SH-SY5Y (cell line): ENCODE measurements around the gene RSPH1.

Experiments
- GATA2 ChIP-seq: IDR thresholded peaks from 2 replicates; pipeline ENCODE4 v1.6.1; 2011; ENCODE audit warnings: mild to moderate bottlenecking, low read depth, low read length
- GATA3 ChIP-seq: IDR thresholded peaks from 2 replicates; pipeline ENCODE4 v1.6.1; 2011; ENCODE audit warnings: low read depth, mild to moderate bottlenecking, low read length, moderate library complexity

GRCh38 chr21:42535602-42536171 is 39.7 kb upstream of the RSPH1 start:
- no peak for TF ChIP-seq GATA2
- TF ChIP-seq GATA3 = no peak
